SJCRH30 (cell line): Measurements from ENCODE around the gene SLC6A7. TPM values are rescaled to one million over a fixed set of nuclear protein-coding genes. Genes with fewer than 3 reads are reported as not detected.

Experiments used
- DNase-seq, 2 experiments: peaks; one replicate each; pipeline ENCODE4 v3.0.0-alpha.2; 2015 to 2020
- H3K27ac ChIP-seq: fragments of 250-450 bp; sonication (Bioruptor Pico); 2 replicates; pipeline ENCODE4 v1.5.1; 2020; ENCODE audit warnings: mild to moderate bottlenecking, moderate library complexity
- H3K27me3 ChIP-seq: fragments of 250-450 bp; sonication (Bioruptor Pico); 2 replicates; pipeline ENCODE4 v1.5.1; 2020; ENCODE audit warnings: mild to moderate bottlenecking, moderate library complexity
- H3K36me3 ChIP-seq: fragments of 250-450 bp; sonication (Bioruptor Pico); 2 replicates; pipeline ENCODE4 v1.5.1; 2020; ENCODE audit warnings: mild to moderate bottlenecking, moderate library complexity
- H3K4me1 ChIP-seq: fragments of 250-450 bp; sonication (Bioruptor Pico); 2 replicates; pipeline ENCODE4 v1.5.1; 2020; ENCODE audit warnings: mild to moderate bottlenecking, moderate library complexity
- H3K4me3 ChIP-seq: fragments of 250-450 bp; sonication (Bioruptor Pico); 2 replicates; pipeline ENCODE4 v1.5.1; 2020; ENCODE audit warnings: mild to moderate bottlenecking, moderate library complexity
- H3K9me3 ChIP-seq: fragments of 250-450 bp; sonication (Bioruptor Pico); replicated peaks from 2 replicates; pipeline ENCODE4 v1.5.1; 2020; ENCODE audit warnings: mild to moderate bottlenecking, moderate library complexity
- total RNA-seq: library from RNA; depleted of rRNA; stranded (reverse); fragments of >200 nt; shearing (Covaris generic); gene quantifications from 2 replicates; pipeline ENCODE4 v1.2.3, GENCODE V29; 2014

Gene SLC6A7
- total RNA-seq, 1 experiment from 2014 or later, result not detected

- Histone ChIP-seq H3K27ac (no peak overlapping the region), H3K27me3 (peaks cover 31% of the 10 kb centered on the region), H3K4me1 (peaks cover 3% of the 10 kb centered on the region; the same call in 1 of the 2 replicates), H3K4me3 (no peak overlapping the region), H3K36me3 (no peaks in the 10 kb centered on the region), H3K9me3 (no peaks in the 10 kb centered on the region)
- no peak for DNase-seq
Measured at GRCh38 chr5:150206098-150206778, 16.4 kb downstream of the SLC6A7 start.

GRCh38 chr5:150206779-150207115 is 16.9 kb downstream of the SLC6A7 start:
- Histone ChIP-seq H3K27me3 (peaks cover 36% of the 10 kb centered on the region), H3K4me3 (no peak overlapping the region), H3K36me3 (no peaks in the 10 kb centered on the region), H3K4me1 (peaks cover 3% of the 10 kb centered on the region; the same call in 1 of the 2 replicates), H3K27ac (no peak overlapping the region), H3K9me3 (no peaks in the 10 kb centered on the region)
- DNase-seq, result no peak

- no peaks in the 10 kb centered on the region for H3K9me3 ChIP-seq
- H3K27ac ChIP-seq, result no peak overlapping the region
- H3K4me3 ChIP-seq, result no peak overlapping the region
- H3K27me3 ChIP-seq, result peaks cover 45% of the 10 kb centered on the region
- no peaks in the 10 kb centered on the region for H3K36me3 ChIP-seq
- DNase-seq, result peak in 1 of 2 experiments; percentile 21
- H3K4me1 ChIP-seq, result peaks cover 3% of the 10 kb centered on the region; the same call in 1 of the 2 replicates
Measured at GRCh38 chr5:150208187-150209098, 18.6 kb downstream of the SLC6A7 start.

GRCh38 chr5:150209099-150209635 is 19.3 kb downstream of the SLC6A7 start:
- H3K4me1 ChIP-seq, result peaks cover 3% of the 10 kb centered on the region; the same call in 1 of the 2 replicates
- no peaks in the 10 kb centered on the region for H3K36me3 ChIP-seq
- peaks cover 45% of the 10 kb centered on the region for H3K27me3 ChIP-seq
- peak in 1 of 2 experiments; percentile 25 for DNase-seq
- H3K27ac ChIP-seq, result no peak overlapping the region
- no peaks in the 10 kb centered on the region for H3K9me3 ChIP-seq
- H3K4me3 ChIP-seq, result no peak overlapping the region

GRCh38 chr5:150210644-150211043 is 20.8 kb downstream of the SLC6A7 start:
- Histone ChIP-seq H3K9me3 (no peaks in the 10 kb centered on the region), H3K36me3 (no peaks in the 10 kb centered on the region), H3K27me3 (peaks cover 51% of the 10 kb centered on the region), H3K4me3 (no peak overlapping the region), H3K27ac (no peak overlapping the region), H3K4me1 (peaks cover 3% of the 10 kb centered on the region; the same call in 1 of the 2 replicates)
- DNase-seq, result no peak

- no peak for DNase-seq
- Histone ChIP-seq H3K36me3 (no peaks in the 10 kb centered on the region), H3K27ac (no peak overlapping the region), H3K4me3 (no peak overlapping the region), H3K9me3 (no peaks in the 10 kb centered on the region), H3K4me1 (peaks cover 3% of the 10 kb centered on the region; the same call in 1 of the 2 replicates), H3K27me3 (peaks cover 48% of the 10 kb centered on the region)
Measured at GRCh38 chr5:150211156-150212030, 21.5 kb downstream of the SLC6A7 start.

GRCh38 chr5:150213530-150213929 is 23.7 kb downstream of the SLC6A7 start:
- H3K4me1 ChIP-seq, result peaks cover 2% of the 10 kb centered on the region; the same call in 1 of the 2 replicates
- H3K4me3 ChIP-seq, result no peak overlapping the region
- peaks cover 41% of the 10 kb centered on the region for H3K27me3 ChIP-seq
- H3K27ac ChIP-seq, result no peak overlapping the region
- no peak for DNase-seq
- no peaks in the 10 kb centered on the region for H3K9me3 ChIP-seq
- no peaks in the 10 kb centered on the region for H3K36me3 ChIP-seq

GRCh38 chr5:150214289-150214688 is 24.4 kb downstream of the SLC6A7 start:
- peaks cover 34% of the 10 kb centered on the region; the same call in 1 of the 2 replicates for H3K27me3 ChIP-seq
- no peaks in the 10 kb centered on the region for H3K9me3 ChIP-seq
- no peak for DNase-seq
- no peak overlapping the region for H3K4me3 ChIP-seq
- no peaks in the 10 kb centered on the region for H3K36me3 ChIP-seq
- no peak overlapping the region for H3K27ac ChIP-seq
- no peaks in the 10 kb centered on the region; the same call in 1 of the 2 replicates for H3K4me1 ChIP-seq

GRCh38 chr5:150215979-150216944 is 26.4 kb downstream of the SLC6A7 start:
- H3K27ac ChIP-seq, result no peak overlapping the region
- no peaks in the 10 kb centered on the region for H3K4me1 ChIP-seq
- no peaks in the 10 kb centered on the region for H3K36me3 ChIP-seq
- DNase-seq, result no peak
- no peak overlapping the region for H3K4me3 ChIP-seq
- H3K27me3 ChIP-seq, result peaks cover 36% of the 10 kb centered on the region
- no peaks in the 10 kb centered on the region for H3K9me3 ChIP-seq

GRCh38 chr5:150217038-150217437 is 27.2 kb downstream of the SLC6A7 start:
- Histone ChIP-seq H3K9me3 (no peaks in the 10 kb centered on the region), H3K4me1 (no peaks in the 10 kb centered on the region)
- DNase-seq, result no peak

GRCh38 chr5:150217873-150218692 is 28.2 kb downstream of the SLC6A7 start:
- peak; percentile 74 to 92 for DNase-seq
- Histone ChIP-seq H3K27ac (no peak overlapping the region), H3K4me3 (no peak overlapping the region), H3K36me3 (no peaks in the 10 kb centered on the region), H3K4me1 (no peaks in the 10 kb centered on the region), H3K9me3 (no peaks in the 10 kb centered on the region), H3K27me3 (peaks cover 23% of the 10 kb centered on the region)

More at GRCh38 chr5:150217038-150217437, 27.2 kb downstream of the SLC6A7 start:
- Histone ChIP-seq H3K4me3 (no peak overlapping the region), H3K27ac (no peak overlapping the region), H3K27me3 (peaks cover 30% of the 10 kb centered on the region), H3K36me3 (no peaks in the 10 kb centered on the region)

- no peak overlapping the region for H3K27ac ChIP-seq
- H3K27me3 ChIP-seq, result peaks cover 22% of the 10 kb centered on the region
- H3K9me3 ChIP-seq, result no peaks in the 10 kb centered on the region
- H3K36me3 ChIP-seq, result no peaks in the 10 kb centered on the region
- H3K4me3 ChIP-seq, result no peak overlapping the region
- no peaks in the 10 kb centered on the region for H3K4me1 ChIP-seq
- no peak for DNase-seq
Measured at GRCh38 chr5:150218693-150219035, 28.8 kb downstream of the SLC6A7 start.

GRCh38 chr5:150219142-150219541 is 29.3 kb downstream of the SLC6A7 start:
- Histone ChIP-seq H3K27me3 (peaks cover 22% of the 10 kb centered on the region), H3K4me3 (no peak overlapping the region), H3K4me1 (no peaks in the 10 kb centered on the region), H3K9me3 (no peaks in the 10 kb centered on the region), H3K27ac (no peak overlapping the region), H3K36me3 (no peaks in the 10 kb centered on the region)
- DNase-seq, result peak in 1 of 2 experiments; percentile 23
